Activated CD8-positive, alpha-beta memory T cell treated with anti-CD3 and anti-CD28 coated beads for 24 hours (primary cell): ENCODE data around the gene SMIM41.
A peak's percentile ranks its signal among the peaks of the same experiment; 100 is the strongest.
"Not testable (repeated sequence)": the region's sequence is repeated elsewhere in the genome, so short reads cannot be mapped to it uniquely, and the experiment has no call there.

Experiments used
- DNase-seq: peaks from one replicate; pipeline ENCODE4 v3.0.0-alpha.2; 2020

The SMIM41 gene

DNA sequence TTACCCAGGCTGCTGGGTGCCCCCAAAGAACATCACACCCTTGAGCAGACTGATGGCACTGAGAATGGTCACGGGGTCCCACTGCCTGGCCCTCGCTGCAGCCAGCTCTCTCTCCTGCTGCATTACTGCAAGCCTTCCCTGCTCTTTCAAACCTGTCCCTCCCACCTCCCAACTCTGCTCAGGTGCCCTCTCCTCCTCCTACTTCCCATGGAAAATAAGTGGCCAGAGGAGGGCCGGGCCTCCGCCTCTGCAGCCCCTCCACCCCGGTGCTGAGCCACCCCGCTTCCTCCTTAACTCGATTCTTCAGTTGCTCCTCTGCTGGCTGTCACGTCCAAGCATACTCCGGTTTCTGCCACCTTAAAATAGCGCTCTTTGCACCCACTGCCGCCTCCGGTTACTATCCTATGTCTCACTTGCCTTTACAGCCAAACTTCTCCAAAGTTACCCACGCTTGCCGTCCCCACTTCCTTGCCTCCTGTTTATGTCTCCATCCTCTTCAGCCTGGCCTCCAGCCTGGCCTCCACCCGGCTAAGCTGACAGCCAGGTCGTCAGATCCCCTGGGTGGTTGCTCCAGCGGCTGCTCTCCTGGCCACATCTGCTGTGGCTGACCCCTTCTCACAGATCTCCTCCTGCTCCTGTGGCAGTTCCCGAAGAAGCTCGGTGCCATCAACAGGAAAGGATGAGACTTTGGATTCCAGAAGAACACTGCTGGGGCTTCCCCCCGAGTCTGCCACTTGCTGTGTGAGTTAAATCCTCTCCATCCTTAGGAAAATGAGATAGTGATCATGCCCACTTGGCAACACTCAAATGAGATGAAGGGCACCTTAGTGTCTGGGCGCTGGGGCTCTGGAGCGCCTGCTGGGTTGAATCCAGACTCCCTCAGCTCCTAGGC, 7.7 kb downstream of the SMIM41 start:
- no peak for DNase-seq

DNA sequence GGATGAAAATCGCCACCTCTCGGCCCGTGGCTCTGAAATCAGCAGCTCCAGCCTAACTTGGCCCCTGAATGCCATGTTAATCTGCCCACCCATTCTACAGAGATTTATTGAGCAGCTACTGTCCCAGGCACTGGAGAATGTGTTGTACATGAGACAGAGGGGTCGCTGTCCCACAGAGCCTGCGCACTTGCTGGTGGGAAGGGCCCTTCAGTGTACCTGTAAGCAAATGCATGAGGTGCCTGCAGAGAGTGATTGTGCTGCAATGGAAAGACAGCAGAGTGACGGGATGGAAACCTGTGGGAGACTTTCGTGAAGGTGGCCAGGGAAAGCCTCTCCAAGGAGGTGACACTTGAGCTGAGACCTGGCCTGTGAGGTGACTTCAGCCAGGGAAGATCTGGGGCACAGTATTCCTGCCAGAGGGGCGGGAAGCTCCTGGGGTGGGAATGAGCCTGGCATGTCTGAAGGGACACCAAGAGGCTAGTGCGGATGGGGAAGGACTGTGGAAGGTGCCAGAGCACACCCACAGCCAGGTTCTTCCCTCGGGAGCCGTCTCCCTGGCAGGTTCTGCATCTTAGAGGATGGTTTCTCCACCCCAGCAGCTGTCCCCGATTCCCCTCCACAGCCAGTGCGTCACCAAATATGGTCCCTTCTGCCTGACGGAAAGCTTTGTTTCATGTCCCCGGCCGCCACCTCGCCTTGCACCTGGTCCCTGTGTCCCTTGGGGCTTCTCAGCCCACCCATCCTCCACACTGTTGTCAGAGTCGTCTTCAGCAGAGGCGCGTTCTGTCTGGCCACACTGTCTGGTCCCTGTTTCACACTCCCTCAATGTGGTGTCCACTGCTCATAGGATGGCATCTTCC, 8.7 kb downstream of the SMIM41 start:
- DNase-seq: peak; percentile 45

DNA sequence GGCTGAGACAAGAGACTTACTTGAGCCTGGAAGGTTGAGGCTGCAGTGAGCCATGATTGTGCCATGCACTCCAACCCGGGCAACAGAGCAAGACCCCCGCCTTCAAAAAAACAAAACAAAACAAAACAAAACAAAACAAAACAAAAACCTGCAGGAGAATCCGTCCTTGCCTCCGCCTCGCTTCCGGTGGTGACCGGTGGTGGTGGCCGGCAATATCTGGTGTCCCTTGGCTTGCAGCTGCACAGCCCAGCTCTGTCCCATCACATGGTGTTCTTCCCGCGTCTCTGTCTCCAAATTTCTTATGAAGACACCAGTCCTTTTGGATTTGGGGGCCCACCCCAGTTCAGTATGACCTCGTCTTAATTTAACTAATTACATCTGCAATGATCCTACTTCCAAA, 10.0 kb downstream of the SMIM41 start:
- DNase-seq: peak; percentile 26

DNA sequence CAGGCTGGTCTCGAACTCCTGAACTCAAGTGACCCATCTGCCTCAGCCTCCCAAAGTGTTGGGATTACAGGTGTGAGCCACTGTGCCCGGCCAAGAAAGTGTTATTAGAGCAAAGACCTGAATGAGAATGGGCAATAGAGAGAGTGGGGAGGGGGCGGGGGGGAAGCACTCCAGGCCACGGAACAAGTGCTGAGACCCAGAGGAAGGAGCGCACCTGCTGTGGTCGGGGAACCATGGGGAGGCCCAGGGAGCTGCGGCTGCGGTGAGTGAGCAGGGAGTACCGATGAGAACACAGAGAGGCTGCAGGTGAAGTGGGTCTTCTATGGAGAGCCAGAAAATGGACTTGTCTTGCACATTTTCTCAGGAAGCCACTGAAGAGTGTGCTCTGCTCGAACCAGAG, 10.8 kb downstream of the SMIM41 start:
- DNase-seq: no peak

GRCh38 chr12:52091061-52091460, 11.6 kb downstream of the SMIM41 start:
- no peak for DNase-seq

DNA sequence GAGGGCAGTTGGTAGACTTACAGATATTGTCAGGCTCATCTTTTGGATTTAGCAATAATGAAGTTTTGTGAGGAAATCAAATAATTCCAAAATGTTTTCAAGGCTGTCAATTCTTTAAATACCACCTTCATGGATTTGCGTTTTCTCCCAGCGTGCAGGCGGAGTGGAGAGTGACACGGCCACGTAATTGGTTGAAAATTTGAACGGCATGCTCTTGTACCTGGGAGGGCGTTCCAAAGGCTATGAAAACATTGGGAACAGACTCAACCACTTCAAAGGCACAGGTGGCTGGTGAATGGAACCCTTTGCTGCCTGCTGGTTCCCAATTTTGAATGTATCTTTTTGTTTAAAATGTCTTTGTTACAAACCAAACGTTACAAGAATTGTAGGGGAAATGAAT, 12.4 kb downstream of the SMIM41 start:
- DNase-seq: no peak

GRCh38 chr12:52093346-52093745, 13.8 kb downstream of the SMIM41 start:
- no peak for DNase-seq

GRCh38 chr12:52096332-52097044, 17.0 kb downstream of the SMIM41 start:
- no peak for DNase-seq

GRCh38 chr12:52097045-52097666, 17.7 kb downstream of the SMIM41 start:
- DNase-seq: no peak

GRCh38 chr12:52104431-52105089, 25.1 kb downstream of the SMIM41 start:
- not testable (repeated sequence) for DNase-seq

DNA sequence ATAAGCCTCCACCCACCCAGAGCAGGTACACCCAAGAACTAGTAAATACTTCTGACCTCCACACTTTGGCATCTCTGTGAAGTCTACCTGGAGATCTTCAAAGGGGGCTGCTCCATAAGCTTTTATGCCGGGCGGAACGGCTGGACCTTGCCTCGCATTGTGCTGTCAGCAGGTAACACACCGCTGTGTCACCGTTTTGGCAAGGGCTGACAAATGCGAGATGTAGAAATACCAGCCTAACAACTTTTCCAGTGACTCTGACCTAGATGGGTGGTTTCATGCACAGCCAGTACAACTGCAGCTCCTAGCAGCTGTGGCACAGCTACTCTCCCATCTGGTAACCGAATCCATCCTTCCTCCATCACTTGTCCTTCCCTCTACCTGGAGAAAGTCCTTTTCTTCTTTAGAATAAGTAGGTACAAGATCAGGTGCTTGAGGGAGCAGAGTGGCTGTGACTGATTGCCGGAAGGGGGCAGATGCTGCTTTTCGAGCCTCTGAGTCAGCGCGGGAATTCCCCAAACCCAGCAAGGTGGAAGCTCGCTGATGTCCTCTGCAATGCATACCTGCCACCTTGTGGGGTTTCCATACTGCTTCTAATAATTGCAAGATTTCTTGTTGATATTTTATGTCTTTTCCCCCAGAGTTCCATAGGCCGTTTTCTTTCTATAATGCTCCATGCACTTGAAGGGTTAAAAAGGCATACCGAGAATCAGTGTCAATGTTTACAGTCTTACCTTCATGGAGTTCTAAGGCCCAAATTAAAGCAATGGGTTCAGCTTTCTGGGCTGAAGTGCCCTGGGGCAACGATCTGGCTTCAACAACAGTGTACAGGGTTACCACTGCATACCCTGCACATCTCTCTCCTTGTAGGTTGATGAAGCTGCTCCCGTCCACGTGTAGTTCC, 37.0 kb downstream of the SMIM41 start:
- peak; percentile 71 for DNase-seq

DNA sequence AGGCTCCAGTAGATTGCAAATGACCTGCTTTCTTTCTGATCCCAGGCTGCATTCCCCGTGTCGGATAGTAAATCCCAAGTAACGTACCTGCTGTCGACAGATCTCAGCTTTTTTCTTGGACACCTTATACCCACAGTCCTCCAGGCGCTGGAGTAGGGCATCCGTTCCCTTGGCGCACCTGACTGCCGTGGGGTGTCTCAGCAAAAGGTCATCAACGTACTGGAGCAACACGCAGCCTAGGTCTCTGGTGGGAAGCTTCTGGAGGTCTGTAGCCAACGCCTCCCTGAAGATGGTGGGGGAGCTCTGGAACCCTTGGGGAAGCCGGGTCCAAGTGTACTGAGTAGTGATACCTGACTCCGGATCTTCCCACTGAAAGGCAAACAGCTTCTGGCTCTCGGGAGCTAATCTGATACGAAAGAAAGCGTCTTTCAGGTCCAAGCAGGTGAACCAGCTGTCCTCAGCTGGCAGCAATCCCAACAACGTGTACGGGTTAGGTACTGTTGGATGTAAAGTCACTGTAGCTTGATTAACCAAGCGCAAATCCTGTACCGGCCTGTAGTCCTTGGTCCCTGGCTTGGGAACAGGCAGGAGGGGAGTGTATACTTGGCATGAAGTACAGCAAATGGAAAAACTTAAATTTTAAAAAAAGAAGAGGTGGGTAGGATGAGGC, 38.4 kb downstream of the SMIM41 start:
- DNase-seq: peak; percentile 48

DNA sequence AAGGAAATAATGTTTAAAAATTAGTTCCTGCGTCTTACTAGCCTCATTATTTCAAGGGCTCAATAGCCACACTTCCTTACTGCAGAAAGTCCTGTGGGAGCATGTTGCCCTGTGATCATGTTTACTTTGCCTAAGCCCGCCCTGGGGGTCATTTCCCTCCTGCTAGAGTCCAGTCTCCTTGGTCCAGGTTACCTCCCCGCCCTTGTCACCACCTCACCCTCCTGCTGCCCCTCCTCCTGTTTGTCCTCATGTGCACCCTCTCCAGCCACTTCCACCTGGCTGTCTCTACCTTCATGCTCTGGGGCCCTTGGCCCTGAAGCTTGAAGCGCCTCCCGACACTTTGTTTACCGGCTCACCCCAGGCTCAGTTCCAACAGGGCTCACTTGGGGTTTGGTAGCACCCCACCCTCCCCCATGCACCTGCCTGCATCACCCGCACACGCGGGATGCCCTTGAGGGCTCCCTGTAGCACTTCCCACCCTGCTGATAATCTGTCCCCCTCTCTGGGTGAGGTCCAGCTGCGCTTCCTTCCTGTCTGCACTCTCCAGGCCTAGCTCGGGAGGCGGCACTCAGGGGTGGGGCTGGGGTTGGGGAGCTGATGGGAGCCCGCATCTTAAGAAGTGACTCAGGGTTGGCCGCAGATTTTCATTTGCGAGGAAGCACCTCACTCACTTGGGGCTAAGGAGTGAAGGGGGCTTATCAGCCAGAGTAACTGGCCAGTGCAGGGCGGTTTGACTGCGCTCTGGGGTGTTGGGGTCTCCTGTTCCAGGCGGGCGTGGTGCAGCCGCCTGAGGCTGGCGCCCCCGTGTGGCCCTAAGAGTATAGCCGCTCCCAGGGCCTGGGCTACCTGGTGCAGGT, 40.1 kb downstream of the SMIM41 start:
- DNase-seq: peak; percentile 72

- no peak for DNase-seq
Measured at GRCh38 chr12:52120951-52121823, 41.7 kb downstream of the SMIM41 start.

DNA sequence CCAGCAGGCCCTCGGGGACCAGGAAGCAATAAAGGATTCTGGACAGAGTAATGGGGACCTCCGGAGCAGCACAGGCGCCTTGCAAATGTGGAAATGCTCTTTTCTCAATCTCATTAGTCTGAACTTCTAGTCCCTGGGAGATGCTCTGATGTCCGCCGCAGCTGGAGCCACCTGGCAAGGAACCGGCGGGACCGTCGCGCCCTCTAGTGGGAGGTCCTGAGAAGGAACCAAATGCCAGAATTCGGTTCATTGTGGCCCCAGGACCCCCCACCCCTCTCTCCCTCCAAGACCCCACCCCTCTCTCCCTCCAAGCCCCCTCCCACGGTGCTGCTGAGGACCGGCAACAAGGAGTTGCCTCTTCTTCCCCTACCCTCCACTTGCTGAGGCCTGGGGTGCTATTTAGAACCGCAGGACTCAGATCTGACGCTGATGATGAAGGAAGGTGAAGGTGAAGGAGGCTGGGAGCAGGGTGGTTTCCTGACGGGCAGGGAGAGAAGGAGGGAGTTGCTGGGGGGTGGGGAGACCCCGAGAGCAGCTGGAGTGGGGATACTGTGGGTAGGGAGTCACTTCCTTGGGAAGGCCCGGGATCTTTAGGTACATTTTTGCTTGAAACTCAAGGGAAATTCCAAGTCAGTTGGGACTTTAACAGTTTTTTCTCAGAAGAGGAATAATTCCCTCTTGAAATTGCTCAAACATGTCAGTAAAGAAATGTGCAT, 42.5 kb downstream of the SMIM41 start:
- DNase-seq: peak; percentile 84

DNA sequence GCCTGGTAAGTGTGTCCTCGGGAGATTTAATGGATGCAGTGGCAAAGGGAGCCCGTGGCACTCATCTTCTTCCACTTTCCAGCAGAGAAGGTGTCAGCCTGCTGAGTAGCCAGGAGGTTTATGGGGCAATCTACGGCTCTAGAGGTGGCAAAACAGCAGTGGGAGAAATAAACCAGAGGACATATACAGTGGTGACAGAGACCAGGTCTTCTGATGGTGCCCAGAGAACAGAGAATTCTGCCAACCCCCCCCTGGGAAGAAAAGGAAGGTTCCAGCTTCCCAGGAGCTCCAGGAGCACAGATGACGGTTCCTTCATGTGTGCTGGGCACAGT, 43.0 kb downstream of the SMIM41 start:
- no peak for DNase-seq

- no peak for DNase-seq
Measured at GRCh38 chr12:52122904-52123303, 43.4 kb downstream of the SMIM41 start.
